Measurements from ENCODE around the gene TAF1B.
A peak's percentile ranks its signal among the peaks of the same experiment; 100 is the strongest.

The TAF1B gene

GRCh38 chr2:9843229-9844035, at the start of gene TAF1B:
Gene TAF1B (plus strand): TSS chr2:9843474. CDS start chr2:9843542, 68 bp downstream.
- peak; percentile 95 for DNase-seq (ENCODE audit: low spot score)

GRCh38 chr2:9793918-9794717, 49.2 kb upstream of the TAF1B start:
- no peak for DNase-seq (ENCODE audit: low spot score)

GRCh38 chr2:9795071-9795470, 48.2 kb upstream of the TAF1B start:
- DNase-seq (ENCODE audit: low spot score), result no peak

GRCh38 chr2:9796056-9797010, 46.9 kb upstream of the TAF1B start:
- no peak for DNase-seq (ENCODE audit: low spot score)

GRCh38 chr2:9797086-9797485, 46.2 kb upstream of the TAF1B start:
- DNase-seq (ENCODE audit: low spot score), result no peak

- peak; percentile 59 for DNase-seq (ENCODE audit: low spot score)
Observed at GRCh38 chr2:9797681-9798556, 45.4 kb upstream of the TAF1B start.

- no peak for DNase-seq (ENCODE audit: low spot score)
Observed at GRCh38 chr2:9799011-9799596, 44.2 kb upstream of the TAF1B start.

- peak; percentile 81 for DNase-seq (ENCODE audit: low spot score)
Observed at GRCh38 chr2:9799729-9800632, 43.3 kb upstream of the TAF1B start.

- DNase-seq (ENCODE audit: low spot score), result no peak
Observed at GRCh38 chr2:9800639-9800974, 42.7 kb upstream of the TAF1B start.

- DNase-seq (ENCODE audit: low spot score), result no peak
Observed at GRCh38 chr2:9800975-9801726, 42.1 kb upstream of the TAF1B start.

- DNase-seq (ENCODE audit: low spot score), result no peak
Observed at GRCh38 chr2:9802576-9802993, 40.7 kb upstream of the TAF1B start.

GRCh38 chr2:9803023-9803805, 40.1 kb upstream of the TAF1B start:
- no peak for DNase-seq (ENCODE audit: low spot score)

GRCh38 chr2:9805435-9806297, 37.6 kb upstream of the TAF1B start:
- no peak for DNase-seq (ENCODE audit: low spot score)

GRCh38 chr2:9806298-9806610, 37.0 kb upstream of the TAF1B start:
- DNase-seq (ENCODE audit: low spot score), result no peak

GRCh38 chr2:9806656-9807055, 36.6 kb upstream of the TAF1B start:
- no peak for DNase-seq (ENCODE audit: low spot score)

GRCh38 chr2:9807056-9807455, 36.2 kb upstream of the TAF1B start:
- no peak for DNase-seq (ENCODE audit: low spot score)

- DNase-seq (ENCODE audit: low spot score), result no peak
Observed at GRCh38 chr2:9807555-9808305, 35.5 kb upstream of the TAF1B start.

Data from kidney tubule cell (primary cell).